Right renal cortex interstitium (tissue), 3 donors: Measurements from ENCODE around the gene MCRIP2. TPM values are rescaled to one million over a fixed set of nuclear protein-coding genes. Genes with fewer than 3 reads are reported as not detected.

Source experiments
- DNase-seq, 3 donors: peaks; one replicate each; pipeline ENCODE4 v3.0.0-alpha.2; 2013; ENCODE audit warnings: low read depth in 3 of 3, low spot score in 2 of 3
- polyA plus RNA-seq, 3 donors: library from polyadenylated mRNA; unstranded; fragments of 120-200 nt; gene quantifications; one replicate each; pipeline ENCODE4 v1.2.1, GENCODE V29; 2013; ENCODE audit not compliant: insufficient read length in 3 of 3

The MCRIP2 gene
- polyA plus RNA-seq, 3 donors: 11.1 to 15.5 (median 12.5) TPM

- peak in 2 of 3 donors; percentile 78 to 84 for DNase-seq
Measured at GRCh38 chr16:667780-668518, 26.3 kb downstream of the MCRIP2 start, which contains the start of gene RHOT2. RHOT2 (plus strand) TSS chr16:668132; CDS start chr16:668200, 68 bp downstream.

- no peak for DNase-seq
Measured at GRCh38 chr16:668519-669171, 27.0 kb downstream of the MCRIP2 start.

GRCh38 chr16:669666-670065 is 28.0 kb downstream of the MCRIP2 start:
- no peak for DNase-seq

GRCh38 chr16:670485-671352 is 29.1 kb downstream of the MCRIP2 start:
- DNase-seq: no peak

- no peak for DNase-seq
Measured at GRCh38 chr16:671353-672131, 29.9 kb downstream of the MCRIP2 start.

- DNase-seq: no peak
Measured at GRCh38 chr16:672371-672770, 30.7 kb downstream of the MCRIP2 start.

GRCh38 chr16:672851-673250 is 31.2 kb downstream of the MCRIP2 start:
- DNase-seq: no peak

- DNase-seq: no peak
Measured at GRCh38 chr16:673399-673991, 31.9 kb downstream of the MCRIP2 start.

GRCh38 chr16:674214-674881 is 32.7 kb downstream of the MCRIP2 start:
- DNase-seq: no peak

GRCh38 chr16:674968-675883 is 33.6 kb downstream of the MCRIP2 start, which contains the start of gene RHBDL1:
RHBDL1 (plus strand) TSS chr16:675671; CDS start chr16:675791, 120 bp downstream.
- DNase-seq: no peak

- DNase-seq: no peak
Measured at GRCh38 chr16:675884-676564, 34.4 kb downstream of the MCRIP2 start.

- DNase-seq: no peak
Measured at GRCh38 chr16:676565-676902, 34.9 kb downstream of the MCRIP2 start.

GRCh38 chr16:676913-677312 is 35.3 kb downstream of the MCRIP2 start:
- no peak for DNase-seq

- no peak for DNase-seq
Measured at GRCh38 chr16:677316-678190, 35.9 kb downstream of the MCRIP2 start.

GRCh38 chr16:678209-678857 is 36.7 kb downstream of the MCRIP2 start:
- DNase-seq: no peak
